Caki2 (cell line): ENCODE data around the gene MKX. TPM values are rescaled to one million over a fixed set of nuclear protein-coding genes. Genes with fewer than 3 reads are reported as not detected.
A peak's percentile ranks its signal among the peaks of the same experiment; 100 is the strongest.

Source experiments
- DNase-seq: peaks from one replicate; pipeline ENCODE4 v3.0.0-alpha.2; 2015; ENCODE audit warnings: low read depth
- in situ Hi-C: cut with HindIII; loops from 2 replicates; pipeline ENCODE4 v1.10.0; 2016; ENCODE audit warnings: low sequenced_read_pairs, low pct_unique_long_range_greater_than_20kb, mixed read lengths
- total RNA-seq: library from RNA; depleted of rRNA; stranded (reverse); fragments of >200 nt; shearing (Covaris generic); gene quantifications from 2 replicates; pipeline ENCODE4 v1.2.3, GENCODE V29; 2014; ENCODE audit warnings: low replicate concordance; rRNA removed

MKX gene, protein sequence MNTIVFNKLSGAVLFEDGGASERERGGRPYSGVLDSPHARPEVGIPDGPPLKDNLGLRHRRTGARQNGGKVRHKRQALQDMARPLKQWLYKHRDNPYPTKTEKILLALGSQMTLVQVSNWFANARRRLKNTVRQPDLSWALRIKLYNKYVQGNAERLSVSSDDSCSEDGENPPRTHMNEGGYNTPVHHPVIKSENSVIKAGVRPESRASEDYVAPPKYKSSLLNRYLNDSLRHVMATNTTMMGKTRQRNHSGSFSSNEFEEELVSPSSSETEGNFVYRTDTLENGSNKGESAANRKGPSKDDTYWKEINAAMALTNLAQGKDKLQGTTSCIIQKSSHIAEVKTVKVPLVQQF
- total RNA-seq, result not detected in 2 replicates

GRCh38 chr10:27745732-27746396 lies at the start of gene MKX:
TSS of gene MKX (minus strand) at chr10:27745819. CDS start at chr10:27743415, 2,404 bp downstream.
- in situ Hi-C loops, result no loop called here
- no peak for DNase-seq

DNA sequence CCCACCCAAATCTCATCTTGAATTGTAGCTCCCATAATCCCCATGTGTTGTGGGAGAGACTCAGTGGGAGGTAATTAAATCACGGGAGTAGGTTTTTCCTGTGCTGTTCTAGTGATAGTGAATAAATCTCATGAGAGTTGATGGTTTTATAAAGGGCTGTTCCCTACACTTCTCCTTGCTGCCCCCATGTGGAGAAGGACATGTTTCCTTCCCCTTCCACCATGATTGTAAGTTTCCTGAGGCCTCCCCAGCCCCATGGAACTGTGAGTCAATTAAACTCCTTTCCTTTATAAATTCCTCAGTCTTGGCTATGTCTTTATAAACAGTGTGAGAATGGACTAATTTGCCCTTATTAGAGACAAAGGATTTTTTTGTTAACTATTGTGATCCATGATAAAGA lies 48.5 kb upstream of the MKX start:
- in situ Hi-C loops, result no loop called here
- no peak for DNase-seq

DNA sequence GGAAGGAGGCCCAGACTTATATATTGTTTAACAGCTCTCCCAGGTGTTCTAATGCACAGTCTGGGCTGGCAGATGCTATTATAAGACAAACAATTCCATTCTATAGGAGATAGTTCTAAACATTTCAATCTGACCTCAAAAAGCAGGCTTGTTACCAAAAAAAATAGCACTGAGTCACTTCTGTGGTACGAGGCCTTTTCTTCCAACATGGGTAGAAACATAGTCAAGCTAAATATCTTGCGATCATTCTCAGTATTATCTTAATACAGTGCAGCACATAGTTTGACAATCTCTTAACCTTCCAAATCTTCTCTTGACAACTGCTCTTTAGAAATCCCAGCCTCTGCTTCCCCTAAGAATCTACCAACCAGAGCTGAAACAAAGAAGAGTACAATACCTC lies 46.6 kb upstream of the MKX start:
- in situ Hi-C loops, result no loop called here
- DNase-seq, result no peak

DNA sequence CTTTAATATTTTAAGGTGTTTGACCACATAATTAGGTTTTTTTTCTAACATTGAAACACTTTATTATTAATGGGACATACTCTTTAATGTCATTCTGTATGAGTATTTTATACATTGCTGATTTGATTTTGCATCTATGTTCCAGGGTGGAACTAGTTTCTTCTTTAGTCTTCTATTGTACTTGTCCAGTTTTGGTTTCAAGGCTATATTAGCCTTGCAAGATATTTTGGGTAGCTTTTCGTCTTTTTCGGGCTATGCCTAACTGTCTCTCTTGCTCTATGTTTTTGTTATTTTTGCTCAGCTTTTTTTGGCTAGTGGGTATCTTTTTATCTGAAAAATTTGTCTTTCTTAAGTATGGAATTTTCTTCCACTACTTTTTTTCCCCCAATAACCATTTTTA lies 38.7 kb upstream of the MKX start:
- no peak for DNase-seq
- in situ Hi-C loops, result no loop called here

DNA sequence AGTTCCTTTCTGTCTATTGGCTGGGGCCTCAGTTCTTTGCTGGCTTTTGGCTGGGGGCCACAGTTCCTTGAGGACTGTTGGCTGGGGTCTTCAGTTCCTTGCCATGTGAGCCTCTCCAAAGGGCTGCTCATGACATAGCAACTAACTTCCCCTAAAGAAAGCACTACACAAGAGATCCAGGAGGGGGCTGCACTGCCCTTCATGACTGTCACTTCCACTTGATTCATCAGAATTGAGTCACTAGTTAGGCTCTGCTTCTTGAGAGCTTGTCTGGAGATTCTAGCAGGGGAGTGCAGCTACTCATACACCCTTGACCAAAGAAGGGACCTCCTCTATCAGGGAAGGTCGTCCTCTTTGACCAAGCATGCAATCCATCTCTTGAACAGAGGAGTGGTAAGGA lies 38.0 kb upstream of the MKX start:
- in situ Hi-C loops, result no loop called here
- peak; percentile 39 for DNase-seq

- in situ Hi-C loops, result no loop called here
- no peak for DNase-seq
Measured at GRCh38 chr10:27779462-27780015, 33.9 kb upstream of the MKX start.

GRCh38 chr10:27774831-27775230 lies 29.2 kb upstream of the MKX start:
- DNase-seq, result no peak
- in situ Hi-C loops, result no loop called here

DNA sequence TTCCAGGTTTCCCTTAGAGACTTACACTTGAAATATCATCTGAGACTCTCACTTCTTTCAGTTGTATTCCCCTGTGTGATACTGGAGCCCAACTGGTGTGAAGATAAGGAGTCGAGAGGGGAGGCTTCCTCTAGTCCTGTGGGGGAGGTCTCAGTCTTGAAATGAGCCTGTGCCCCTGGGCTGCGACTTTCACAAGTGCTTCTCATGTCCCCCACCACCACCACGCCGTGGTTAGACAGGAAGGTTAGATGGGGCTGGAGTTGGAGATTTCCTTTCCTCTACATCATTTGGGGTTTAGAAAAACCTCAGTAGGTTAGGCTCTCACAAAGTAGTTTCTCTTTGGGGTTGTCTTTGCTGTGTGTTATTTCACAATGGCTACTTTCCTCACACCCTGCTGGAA lies 25.6 kb upstream of the MKX start:
- DNase-seq, result no peak
- in situ Hi-C loops, result no loop called here

GRCh38 chr10:27770181-27770580 lies 24.6 kb upstream of the MKX start:
- in situ Hi-C loops, result no loop called here
- no peak for DNase-seq

GRCh38 chr10:27760867-27761266 lies 15.2 kb upstream of the MKX start:
- in situ Hi-C loops, result no loop called here

GRCh38 chr10:27759483-27760272 lies 14.1 kb upstream of the MKX start:
- in situ Hi-C loops, result no loop called here
- DNase-seq, result no peak

More at GRCh38 chr10:27760867-27761266, 15.2 kb upstream of the MKX start:
- no peak for DNase-seq

DNA sequence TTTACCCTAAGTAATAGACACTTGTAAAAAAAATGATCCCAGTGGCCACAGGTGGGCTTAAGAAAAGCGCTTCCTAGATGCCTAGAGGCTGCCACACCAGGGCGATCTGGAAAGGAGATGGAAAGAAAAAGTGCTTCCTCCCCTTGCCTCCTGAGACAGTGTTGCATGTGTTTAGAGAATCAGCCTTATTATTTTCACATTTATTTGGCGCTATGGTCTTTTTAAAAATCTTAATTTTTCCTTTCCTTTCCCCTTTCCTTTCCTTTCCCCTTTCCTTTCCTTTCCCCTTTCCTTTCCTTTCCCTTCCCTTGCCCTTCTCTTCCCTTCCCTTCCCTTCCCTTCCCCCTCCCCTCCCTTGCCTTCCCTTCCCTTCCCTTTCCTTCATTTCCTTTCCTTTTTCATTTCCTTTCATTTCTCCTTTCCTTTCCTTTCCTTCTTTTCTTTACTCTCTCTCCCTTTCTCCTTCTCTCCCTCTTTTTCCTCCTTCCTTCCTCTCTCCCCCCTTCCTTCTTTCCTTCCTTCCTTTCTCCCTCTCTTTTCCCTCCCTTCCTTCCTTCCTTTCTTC lies 7.1 kb upstream of the MKX start:
- no peak for DNase-seq
- in situ Hi-C loops, result no loop called here

DNA sequence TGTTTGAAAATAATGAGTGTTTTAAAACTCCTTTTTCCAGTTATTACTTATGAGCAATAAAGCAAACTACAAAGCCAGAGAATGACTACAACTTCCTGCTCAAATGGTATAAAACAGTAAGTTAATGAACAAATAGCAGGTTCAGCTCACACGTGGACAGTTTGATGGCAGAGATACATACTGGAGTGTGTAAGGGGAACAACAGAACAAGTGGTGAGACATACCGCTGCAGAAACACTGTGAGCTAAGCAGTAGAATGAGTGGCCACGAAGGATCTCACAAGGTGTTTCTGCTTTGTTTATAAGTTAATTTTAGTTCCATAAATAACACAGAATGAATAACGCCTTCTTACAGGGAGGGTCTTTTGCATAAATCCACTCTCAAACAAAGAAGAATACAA lies 3.0 kb upstream of the MKX start:
- in situ Hi-C loops, result no loop called here
- no peak for DNase-seq

DNA sequence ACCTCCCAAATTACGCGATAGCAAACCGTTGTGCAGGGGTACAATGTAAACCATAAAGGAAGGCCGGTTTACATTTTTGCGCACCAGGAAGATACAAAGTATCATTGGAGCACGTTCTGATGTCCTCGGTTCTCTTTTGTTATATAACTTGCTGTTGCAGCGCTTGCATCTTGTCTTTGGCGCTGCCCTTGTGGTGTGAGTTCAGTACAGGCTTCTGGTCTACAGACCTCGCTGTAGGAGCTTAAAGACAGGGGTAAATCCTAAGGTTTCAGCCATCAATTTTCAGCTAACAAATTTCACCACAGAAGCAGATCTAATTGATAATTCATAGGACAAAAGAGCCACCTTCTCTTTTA lies 1.5 kb upstream of the MKX start:
- in situ Hi-C loops, result no loop called here
- DNase-seq, result no peak

DNA sequence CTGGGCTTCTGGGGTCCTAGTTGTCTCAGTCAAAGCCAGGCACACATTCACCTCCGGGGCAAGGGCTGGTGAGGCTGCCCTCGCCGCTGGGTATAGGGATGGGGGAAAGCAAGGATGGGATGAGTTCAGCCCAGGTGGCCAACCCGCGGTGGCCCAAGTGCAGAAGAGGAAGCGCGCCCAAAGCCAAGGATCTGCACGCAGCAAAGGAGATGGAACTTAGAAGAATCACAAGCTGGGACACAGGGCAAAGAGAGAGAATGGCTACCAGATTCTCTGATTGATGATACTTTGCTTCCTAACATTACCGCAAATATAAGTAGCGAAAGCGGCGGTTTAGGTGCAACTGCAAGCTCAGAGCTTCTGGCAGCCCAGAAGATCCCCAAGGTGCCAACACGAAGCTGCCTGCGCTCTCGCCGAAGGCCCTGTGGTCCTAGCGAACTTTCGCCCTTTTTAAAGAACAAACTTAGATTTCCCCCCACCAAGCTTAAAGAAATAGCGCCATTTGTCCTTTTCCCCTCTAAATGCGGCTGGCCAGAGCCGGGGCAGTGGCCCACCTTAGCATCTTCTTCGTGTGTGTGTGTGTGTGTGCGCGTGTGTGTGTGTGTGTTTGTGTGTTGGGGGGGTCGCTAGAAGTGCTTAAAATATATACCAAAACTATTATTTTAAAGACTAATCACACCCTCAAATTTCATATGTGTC lies 927 bp upstream of the MKX start:
- in situ Hi-C loops, result no loop called here
- DNase-seq, result no peak

DNA sequence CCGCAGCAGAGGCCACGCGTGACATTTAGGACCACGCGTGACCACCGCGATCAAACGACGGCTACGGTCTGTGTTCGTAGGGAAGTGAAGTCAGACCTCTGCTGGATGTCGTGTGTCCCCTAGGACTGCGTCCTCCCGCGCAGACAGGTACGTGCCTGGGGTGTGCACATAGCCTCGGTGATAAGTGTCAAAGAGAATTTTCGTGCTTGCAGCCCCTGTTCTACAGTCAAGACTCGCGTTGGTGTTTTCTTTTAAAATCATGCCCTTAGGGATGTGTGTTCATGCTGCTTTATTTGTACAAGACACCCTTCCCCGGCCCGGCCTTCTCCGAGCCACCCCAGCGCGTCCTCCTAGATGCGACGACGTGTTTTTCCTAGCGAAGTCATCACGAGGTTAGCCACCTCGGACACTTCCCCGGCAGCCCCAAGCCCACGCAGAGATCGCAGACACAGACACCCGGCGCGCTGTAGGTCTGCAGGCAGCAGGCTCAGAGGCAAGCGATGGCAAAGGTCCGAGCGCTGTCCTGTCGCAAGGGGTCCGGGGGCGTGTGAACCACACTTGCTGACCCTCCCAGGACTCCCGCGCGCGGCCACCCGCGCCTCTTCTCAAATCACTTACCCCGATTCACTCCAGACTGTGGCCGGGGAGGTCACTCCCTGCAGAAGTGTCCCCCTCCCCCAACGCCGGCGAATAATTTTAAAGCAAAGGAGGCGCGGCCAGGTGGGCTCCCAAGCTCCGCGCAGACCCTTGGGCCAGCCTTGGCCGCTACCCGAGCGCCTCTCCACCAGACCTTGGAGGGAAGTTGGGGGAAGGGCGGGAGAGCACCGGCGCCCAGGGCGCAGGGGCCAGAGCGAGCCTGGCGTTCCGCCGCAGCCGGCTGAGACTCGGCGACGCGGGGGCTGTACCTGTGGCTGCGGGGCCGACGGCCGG lies 552 bp downstream of the MKX start:
- in situ Hi-C loops, result no loop called here
- DNase-seq, result no peak
